ENCODE results near the gene EXT2.
A peak's percentile ranks its signal among the peaks of the same experiment; 100 is the strongest.

Gene EXT2

DNA sequence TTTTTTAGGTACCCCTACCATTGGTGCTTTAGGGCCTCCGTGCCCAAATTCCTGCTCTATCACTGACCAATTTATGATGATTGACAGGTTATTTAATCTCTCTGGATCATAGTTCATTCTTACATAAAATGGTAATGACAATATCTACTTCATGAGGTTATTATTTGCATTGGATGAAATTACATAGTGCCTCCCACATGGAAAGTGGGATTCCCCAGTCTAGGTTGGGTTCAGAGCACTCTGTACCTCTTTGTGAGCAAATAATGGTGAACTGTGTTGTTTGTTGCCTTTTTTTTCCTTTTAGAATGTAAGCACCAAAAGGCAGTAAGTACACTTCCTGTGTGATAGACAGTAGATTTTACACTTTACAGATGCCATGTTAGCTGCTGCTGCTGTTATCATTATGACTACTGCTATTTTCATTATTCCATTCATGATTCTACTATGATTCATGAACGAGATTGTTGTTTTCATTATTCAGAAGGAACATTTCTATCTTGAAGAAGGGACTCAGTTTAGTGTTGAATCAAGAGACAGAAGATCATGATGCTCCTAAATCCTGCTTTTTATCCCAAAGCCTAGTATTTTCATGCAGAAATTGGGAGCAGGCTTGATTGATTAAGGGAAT lies 113.6 kb downstream of the EXT2 start:
- no peak for FAIRE-seq

GRCh38 chr11:44212128-44212527 lies 116.7 kb downstream of the EXT2 start:
- FAIRE-seq = no peak

- no peak for FAIRE-seq
These were observed 117.7 kb downstream of the EXT2 start for GRCh38 chr11:44213148-44213547.

- FAIRE-seq = no peak
These were observed 122.0 kb downstream of the EXT2 start for GRCh38 chr11:44217432-44217831.

GRCh38 chr11:44219830-44220796 lies 124.6 kb downstream of the EXT2 start:
- FAIRE-seq = no peak

GRCh38 chr11:44221456-44221855 lies 126.0 kb downstream of the EXT2 start:
- no peak for FAIRE-seq

DNA sequence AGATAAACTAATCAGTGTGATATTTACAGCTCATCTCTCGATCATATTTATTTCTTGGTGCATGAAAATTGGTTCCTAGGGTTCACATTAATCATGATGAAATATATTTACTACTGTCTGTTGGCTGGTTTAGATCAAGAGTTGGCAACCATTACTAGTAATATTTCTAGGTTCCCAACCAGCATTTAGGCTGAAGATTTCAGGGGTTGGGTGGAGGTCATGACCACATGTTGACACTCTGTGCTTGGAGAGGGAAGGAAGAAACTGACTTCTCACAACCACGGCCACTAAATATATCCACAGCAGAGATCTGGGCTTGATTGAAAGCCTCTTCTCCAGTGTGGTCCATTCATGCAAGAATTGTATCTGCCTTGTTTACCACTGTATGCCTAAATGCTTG lies 126.5 kb downstream of the EXT2 start:
- no peak for FAIRE-seq

- no peak for FAIRE-seq
These were observed 127.8 kb downstream of the EXT2 start for GRCh38 chr11:44223238-44223637.

DNA sequence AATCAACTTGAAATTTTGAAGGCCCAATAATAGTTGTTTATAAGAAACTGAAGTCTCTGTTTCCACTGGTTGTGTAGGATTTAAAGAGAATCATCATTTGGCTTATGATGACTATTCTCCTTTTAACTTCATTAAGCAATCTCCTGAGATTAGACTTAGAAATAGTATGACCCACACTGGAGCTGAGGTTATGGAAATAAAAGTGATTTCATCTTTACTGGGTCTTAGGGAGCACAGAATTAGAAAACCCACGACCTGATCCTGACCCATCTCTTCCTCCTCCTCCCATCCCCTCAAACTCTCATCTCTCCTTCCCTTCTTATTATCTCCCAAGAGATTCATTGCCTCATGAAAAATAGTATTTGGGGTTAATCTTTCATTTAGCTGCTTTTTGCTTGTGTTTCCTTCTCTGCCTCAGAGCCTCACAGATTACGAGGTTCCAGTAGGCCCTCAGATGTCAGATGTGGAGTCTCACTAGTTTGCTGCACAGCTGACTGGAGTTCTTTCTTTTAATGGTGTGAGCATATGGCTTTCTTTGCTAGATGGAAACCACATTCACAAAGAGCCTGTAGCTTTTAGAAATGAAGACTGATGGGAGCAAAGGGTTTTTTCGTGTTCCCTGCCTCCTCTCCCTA lies 129.5 kb downstream of the EXT2 start:
- FAIRE-seq = no peak

DNA sequence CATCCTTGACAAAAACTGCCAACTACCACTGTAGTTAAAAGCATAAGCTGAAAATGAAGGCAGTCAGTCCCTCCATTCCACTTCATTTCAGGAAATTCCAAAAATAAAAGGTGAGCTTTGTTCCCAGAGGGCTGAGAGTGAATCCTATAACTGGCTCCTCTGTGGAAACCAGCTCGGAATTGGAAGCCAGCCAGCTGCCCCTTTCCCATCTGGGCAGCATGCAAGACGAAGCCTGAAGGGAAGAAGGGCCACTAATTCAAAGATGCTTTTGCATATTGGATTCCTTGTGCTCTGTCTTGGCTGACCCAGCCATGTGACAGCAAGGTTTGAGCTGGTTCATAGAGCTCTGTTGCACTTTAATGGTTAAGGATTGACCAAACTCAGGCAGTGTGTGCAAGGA lies 131.0 kb downstream of the EXT2 start:
- FAIRE-seq = no peak

- no peak for FAIRE-seq
These were observed 131.5 kb downstream of the EXT2 start for GRCh38 chr11:44226945-44227344.

- FAIRE-seq = no peak
These were observed 132.9 kb downstream of the EXT2 start for GRCh38 chr11:44228379-44228778.

DNA sequence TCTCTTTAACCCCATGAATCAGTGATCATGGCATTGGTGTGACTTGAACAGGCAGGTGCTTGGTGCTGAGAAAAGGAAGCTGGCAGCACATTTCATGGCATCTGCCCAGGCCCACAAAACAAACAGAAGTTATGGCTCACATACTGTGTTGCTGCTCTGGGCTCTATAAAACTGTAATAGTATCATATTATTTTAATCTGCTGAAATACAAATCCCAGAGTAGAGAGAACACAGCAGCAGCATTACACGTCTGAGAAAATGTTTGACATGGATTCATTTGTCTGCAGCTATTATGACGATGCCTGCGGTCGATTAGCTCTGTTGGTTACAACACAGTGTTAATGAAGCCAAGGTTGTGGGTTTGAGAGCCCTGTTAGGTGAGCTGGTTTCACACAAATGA lies 133.6 kb downstream of the EXT2 start:
- FAIRE-seq = no peak

- no peak for FAIRE-seq
These were observed 134.1 kb downstream of the EXT2 start for GRCh38 chr11:44229624-44230023.

- no peak for FAIRE-seq
These were observed 140.3 kb downstream of the EXT2 start for GRCh38 chr11:44235765-44236201.

GRCh38 chr11:44236296-44236695 lies 140.8 kb downstream of the EXT2 start:
- FAIRE-seq = no peak

DNA sequence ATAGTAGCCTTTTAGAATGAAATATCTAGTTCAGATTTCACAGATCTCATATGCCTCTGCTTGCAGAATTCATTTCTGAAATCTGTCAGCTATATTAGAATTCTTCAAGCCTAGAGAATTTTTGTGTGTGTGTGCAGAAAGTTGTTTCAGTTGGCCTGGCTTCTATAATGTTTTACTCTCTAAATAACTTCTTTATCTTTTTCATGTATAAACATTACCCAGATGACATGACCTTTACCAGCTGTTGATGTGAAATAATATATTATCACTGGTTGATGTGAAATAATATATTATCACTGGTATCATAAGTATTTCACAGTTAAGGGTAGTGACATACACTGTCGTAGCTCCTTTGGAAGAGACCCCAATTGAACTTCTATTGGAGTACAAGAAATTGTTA lies 141.7 kb downstream of the EXT2 start:
- no peak for FAIRE-seq

DNA sequence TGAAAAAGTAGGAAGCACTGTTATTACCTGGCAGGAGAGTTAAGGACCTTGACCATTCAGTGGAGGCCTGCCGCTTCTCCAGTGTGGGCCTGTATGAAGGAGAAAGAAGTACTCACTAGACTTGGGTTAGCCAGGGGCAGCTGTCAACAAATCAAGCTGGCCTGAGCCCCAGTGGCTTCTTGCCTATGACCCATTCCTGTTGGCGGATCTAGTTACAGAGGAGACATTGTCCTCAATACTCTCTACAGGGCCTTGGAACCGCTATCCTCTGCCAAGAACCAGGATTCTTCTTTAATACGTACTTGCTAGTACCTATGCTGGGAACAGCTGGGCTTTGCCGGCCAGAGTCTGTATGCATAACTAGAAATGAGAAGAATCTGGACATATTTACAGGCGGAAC lies 146.4 kb downstream of the EXT2 start:
- no peak for FAIRE-seq

DNA sequence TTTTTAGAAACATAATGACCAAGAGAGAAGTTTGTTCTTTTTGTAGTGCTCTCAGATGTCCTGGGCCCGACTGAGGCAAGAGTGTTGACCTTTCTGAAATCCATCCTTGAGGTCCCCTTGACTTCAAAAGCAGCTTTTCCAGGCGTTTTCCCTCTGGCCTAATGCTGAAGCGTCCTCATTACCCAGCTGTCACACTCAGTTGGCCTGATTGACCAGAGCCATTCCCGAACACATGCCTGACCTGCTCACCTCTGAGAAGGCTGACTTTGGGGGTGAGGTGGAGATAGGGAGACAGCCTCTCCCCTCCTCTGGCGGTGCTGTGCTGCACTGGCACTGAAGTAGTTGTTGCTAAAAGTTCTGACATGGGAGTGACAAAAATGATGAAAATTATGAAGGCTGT lies 147.6 kb downstream of the EXT2 start:
- FAIRE-seq = no peak

GRCh38 chr11:44243595-44244343 lies 148.3 kb downstream of the EXT2 start:
- peak; percentile 33 for FAIRE-seq

DNA sequence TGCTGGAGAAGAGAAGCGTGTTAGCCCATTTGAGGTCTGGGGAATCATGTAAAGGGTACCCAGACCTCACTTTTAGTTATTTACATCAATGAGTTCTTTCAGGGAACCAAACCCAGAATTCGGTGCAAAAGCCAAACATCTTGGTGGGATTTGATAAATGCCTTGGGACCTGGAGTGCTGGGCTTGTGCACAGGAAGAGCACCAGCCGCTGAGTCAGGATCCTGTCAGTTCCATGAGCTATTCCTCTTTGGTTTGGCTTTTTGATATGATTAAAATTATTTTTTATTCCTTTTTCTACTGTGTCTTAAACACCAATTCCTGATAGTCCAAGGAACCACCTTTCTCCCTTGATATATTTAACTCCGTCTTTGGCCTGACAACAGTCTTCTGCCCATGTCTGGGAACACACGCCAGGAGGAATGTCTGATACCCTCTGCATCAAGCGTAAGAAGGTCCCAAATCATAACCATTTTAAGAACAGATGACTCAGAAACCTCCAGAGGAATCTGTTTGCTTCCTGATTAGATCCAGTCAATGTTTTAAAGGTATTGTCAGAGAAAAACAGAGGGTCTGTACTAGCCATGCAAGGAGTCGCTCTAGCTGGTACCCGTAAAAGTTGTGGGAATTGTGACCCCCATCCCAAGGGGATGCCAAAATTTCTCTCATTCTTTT lies 149.3 kb downstream of the EXT2 start:
- no peak for FAIRE-seq

- no peak for FAIRE-seq
These were observed 151.2 kb downstream of the EXT2 start for GRCh38 chr11:44246726-44247125.
